Amygdala (tissue), 56 donors: Measurements from ENCODE around the gene MAPK1.
A peak's percentile ranks its signal among the peaks of the same experiment; 100 is the strongest.
"Not testable (repeated sequence)": the region's sequence is repeated elsewhere in the genome, so short reads cannot be mapped to it uniquely, and the experiment has no call there.

Source experiments
- DNase-seq, 56 donors: peaks; one replicate each; lab custom pipeline; 2025; lab: John Stamatoyannopoulos, UW

Gene MAPK1

GRCh38 chr22:21824445-21824912 lies 43.0 kb downstream of the MAPK1 start:
- no peak for DNase-seq

DNA sequence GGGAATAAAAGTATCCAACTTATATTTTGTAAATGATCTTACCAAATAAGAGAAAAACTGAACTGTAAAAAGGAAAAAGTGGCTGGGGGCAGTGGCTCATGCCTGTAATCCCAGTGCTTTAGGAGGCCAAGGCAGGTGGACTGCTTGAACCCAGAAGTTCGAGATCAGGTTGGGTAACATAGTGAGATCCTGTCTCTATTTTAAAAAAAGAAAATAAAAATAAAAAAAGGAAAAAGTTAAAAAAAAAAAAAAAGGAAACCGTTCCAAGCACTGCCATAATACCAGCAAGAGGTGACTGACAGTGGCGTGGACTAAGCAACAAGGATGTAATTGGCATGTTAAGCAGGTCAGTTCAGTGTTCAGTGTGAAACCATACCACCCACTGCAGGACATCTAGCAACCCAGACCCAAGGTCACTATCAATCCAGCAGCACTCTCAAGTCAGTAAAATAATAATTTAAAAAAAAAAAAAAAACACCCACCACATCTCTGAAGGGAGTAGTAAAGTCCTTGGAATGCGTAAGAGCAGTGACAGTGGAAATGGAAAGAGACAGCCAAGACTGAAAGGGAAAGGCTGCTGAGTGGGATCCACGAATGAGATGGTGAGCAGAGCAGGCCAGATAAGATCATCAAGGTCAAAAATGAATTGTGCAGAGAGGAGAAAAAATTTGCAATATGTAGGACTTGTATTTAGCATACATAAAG lies 43.6 kb downstream of the MAPK1 start:
- no peak for DNase-seq

DNA sequence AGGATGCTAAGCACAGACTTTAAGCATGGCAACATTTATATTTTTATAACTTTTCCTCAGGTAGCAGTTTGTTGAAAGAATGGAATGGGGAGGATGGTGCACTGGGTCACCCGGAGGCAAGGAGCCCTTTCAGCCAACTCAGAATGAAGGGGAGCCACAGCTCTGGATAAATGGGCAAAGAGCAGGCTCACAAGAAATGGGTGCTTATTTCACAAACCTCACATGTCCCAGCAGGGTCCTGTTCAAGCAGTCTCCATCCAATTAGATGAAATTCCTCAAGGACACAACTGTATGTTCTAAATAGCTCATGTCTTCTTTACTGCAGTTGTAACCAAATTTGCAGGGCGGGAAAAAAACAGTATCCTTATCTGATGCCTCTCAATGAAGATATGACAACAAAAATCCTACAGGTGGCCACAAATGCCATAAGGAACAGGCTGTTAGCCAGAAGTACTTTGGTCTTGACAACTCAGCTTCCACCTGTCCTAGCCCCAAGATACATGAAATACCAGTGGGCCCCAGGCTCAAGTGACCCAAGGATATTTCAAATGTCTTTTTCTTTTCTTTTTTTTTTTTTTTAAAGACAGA lies 48.2 kb downstream of the MAPK1 start:
- no peak for DNase-seq

DNA sequence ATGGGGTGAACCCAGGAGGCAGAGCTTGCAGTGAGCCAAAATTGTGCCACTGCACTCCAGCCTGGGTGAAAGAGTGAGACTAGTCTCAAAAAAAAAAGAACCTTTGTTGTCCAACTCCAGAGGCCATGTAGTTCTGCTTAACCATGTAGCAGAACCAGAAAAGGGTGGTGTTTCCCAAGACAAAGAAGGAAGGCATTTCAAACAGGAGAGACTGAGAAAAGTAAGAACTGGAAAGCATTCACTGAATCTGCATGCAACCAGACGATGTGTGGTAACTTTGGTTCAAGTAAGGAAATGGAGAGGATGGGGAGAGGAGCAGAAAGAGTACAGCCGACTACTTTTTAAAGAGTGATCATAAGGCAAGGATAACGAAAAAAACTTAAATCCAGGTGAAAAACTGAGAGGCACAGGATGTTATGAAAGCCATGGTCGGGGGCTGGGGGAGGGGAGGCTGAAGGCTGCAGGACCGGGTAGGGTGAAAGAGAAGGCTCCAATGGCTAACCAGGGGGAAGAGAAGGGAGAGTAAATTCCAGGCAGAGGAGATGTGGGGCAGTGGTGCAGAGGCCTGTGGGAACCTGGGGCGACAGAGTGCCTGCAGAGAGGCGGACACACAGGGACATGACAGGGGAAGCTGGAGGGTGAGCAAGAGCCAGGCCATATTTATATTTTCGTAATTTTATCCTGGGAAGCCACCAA lies 48.8 kb downstream of the MAPK1 start:
- DNase-seq = no peak

DNA sequence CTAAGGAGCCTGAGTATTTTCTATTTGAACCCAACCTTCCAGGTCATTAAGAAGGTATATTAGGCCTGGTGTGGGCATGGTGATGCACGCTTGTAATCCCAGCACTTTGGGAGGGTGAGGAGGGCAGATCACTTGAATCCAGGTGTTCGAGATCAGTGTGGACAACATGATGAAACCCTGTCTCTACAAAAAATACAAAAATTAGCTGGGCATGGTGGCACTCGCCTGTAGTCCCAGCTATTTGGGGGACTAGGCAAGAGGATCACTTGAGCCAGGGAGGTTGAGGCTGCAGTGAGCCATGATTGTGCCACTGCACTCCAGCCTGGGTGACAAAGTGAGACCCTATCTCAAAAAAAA lies 50.0 kb downstream of the MAPK1 start:
- not testable (repeated sequence) for DNase-seq

DNA sequence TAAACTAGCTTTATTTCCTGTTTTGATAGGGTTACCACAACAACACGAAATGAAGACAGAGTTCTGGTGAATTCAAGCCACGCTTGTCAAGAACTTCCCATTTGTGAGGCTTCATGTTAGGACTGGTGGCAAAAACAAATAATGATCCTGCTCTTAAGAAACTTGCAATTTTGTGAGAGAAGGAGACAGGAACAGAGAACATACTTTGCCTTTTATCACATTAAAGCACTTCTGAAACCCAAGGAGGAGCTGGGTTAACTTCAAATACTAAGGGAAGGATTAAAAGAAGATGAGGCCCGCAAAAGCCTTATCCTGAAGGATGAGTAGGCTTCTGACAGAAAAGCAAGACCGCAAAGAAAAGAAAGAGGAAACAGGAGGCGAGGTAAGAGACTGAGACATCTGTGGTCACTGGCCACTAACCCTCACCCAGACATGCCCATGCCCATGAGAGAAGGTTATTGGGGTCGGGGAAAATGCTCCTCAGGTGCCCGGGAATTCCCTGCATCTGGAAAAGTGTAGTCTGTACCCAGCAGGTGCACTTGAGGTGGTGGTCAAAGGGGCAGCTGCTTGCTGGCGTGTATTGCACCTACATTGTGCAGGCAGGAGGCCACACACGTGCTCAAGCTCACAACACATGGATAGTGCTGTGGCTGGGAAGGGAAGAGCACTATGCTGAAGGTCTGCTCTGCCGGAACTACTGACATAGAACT lies 50.5 kb downstream of the MAPK1 start:
- no peak for DNase-seq

DNA sequence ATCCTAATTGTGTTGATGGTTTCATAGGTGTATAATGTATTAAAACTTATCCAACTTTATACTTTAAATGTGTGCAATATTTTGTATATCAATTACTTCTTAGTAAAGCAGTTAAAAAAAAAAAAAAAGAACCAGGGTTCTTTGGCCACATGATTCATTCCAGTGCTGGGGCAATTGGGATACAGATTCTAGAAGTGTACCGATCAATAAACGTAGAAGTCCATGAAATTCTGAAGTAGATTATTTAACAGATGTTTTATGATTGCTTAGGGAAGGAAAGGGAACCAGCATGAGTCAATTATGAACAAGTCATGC lies 51.0 kb downstream of the MAPK1 start:
- no peak for DNase-seq

DNA sequence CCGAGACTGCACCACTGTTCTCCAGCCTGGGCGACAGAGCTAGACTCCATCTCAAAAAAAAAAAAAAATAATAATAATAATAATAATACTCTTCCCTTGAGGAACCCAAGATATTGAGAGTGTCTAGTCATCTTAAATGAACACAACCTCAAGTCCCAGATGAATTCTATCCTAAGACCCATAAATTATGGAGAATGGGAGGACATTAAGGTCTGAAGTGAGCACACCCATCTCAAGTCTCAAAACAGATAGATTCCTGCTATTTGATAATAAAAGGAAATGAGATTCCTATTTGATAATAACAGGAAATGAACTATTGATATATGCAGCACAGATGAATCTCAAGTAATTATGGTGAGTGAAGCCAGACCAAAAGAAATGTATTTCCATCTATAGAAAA lies 51.5 kb downstream of the MAPK1 start:
- no peak for DNase-seq

GRCh38 chr22:21815357-21815756 lies 52.1 kb downstream of the MAPK1 start:
- no peak for DNase-seq

DNA sequence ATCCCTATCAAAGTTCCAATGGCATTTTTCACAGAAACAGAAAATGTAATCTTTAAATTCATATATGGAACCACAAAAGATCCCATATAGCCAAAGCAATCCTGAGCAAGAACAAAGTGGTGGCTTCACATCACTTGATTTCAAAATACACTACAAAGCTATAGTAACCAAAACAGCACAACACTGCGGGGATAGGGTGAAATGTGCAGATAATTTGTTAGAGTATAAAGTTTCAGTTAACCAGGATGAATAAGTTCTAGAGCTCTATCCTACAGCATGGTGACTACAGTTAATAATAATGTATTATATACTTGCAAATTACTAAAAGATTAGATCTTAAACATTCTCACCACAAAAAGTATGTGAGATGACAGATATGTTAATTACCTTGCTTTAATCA lies 55.5 kb downstream of the MAPK1 start:
- no peak for DNase-seq

GRCh38 chr22:21807544-21808529 lies 59.6 kb downstream of the MAPK1 start:
- no peak for DNase-seq

- DNase-seq = not testable (repeated sequence)
These were observed 62.1 kb downstream of the MAPK1 start for GRCh38 chr22:21805325-21805724.

DNA sequence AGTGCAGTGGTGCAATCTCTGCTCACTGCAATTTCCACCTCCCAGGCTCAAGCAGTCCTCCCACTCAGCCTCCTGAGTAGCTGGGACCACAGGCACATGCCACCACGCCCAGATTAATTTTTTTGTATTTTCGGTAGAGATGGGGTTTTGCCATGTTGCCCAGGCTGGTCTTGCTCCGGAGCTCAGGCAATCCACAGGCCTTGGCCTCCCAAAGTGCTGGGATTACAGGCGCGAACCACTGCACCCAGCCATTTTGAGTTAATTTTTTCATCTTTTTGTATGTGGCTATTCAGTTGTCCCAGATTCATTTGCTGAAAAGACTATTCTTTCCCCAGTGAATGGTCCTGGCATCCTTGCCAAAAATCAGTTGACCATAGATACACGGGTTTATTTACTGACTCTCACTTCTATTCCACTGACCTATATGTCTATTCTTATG lies 63.6 kb downstream of the MAPK1 start:
- DNase-seq = peak in 14 of 56 donors; percentile 3 to 49 (median 12)

DNA sequence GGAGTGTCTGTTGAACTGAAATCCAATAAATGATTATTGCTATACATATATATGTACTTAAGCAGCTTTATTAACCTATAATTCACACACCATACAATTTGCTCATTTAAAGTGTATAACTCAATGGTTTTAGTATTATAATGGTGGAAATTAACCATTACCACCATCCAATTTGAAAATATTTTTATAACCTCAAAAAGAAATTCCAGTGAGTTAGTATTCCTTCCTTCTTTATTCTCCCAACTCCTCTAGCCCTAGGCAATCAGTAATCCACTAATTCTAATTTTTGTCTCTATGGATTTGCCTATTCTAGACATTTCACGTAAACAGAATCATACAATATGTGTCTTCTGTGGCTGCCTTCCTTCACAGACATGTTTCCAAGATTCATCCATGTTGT lies 64.8 kb downstream of the MAPK1 start:
- DNase-seq = no peak

GRCh38 chr22:21802056-21802455 lies 65.4 kb downstream of the MAPK1 start:
- DNase-seq = no peak

GRCh38 chr22:21801304-21801644 lies 66.2 kb downstream of the MAPK1 start:
- DNase-seq = not testable (repeated sequence)

DNA sequence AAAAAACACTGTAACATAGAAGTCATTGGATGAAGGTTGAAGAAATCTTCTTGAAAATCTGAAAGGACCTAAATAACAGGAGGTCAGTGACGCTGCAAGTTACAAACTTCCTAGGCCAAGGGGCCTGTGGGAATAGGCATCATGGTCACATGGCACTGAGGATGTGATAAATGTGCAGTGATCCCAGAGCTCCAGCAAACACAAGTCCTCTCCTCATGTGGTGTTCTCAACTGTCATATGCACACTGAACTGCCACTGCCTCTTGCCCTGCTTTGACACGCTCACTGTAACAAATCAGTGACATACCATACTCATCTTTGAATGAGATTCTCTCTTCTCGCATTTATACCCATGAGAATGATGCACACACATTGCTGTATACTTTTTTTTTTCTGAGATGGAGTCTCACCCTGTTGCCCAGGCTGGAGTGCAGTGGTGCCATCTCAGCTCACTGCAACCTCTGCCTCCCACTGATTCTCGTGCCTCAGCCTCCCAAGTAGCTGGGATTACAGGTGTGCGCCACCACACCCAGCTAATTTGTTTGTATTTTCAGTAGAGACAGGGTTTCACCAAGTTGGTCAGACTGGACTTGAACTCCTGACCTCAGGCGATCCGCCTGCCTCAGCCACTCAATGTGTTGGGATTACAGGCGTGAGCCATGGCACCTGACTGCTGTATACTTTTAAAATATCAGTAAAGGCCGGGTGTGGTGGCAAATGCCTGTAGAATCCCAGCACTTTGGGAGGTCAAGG lies 66.7 kb downstream of the MAPK1 start:
- DNase-seq = no peak

DNA sequence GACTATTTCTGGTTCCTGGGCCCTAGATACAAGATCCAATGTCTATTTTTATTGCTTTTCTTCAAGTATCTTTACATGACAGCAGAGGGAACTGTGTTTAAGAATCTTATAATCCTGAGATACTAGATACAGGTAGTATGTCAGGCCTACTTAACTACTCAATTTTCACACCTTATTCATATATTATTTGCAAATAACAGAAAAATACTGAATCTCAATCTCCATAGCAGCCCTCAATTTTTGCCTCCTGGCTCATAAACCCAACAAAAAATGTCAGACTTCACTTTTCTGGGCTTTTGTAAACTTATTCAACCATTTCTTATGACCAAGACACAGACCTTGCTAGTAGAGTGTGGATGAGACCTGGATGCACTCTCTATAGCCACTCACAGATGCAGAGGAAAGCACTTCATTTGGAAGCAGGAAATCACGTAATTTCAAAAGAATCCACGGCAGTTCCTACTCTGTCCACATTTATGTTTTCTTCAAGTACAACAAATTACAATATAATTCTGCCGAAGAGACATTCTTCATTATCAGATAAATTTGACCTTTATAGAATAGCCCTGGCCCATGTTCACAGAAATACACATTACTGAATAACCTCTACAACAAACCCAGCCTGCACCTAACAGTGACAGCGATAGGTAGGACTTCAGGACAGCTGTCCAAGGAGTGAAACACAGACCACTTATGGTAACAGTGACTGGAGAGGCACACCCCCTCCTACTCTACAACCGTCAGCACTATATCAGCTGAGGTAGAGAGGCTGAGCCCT lies 69.8 kb downstream of the MAPK1 start:
- no peak for DNase-seq

- peak in 39 of 56 donors; percentile 9 to 77 (median 39) for DNase-seq
These were observed 70.6 kb downstream of the MAPK1 start for GRCh38 chr22:21796863-21797262.
